HepG2 (cell line): ENCODE results near the gene P2RY6. TPM values are rescaled to one million over a fixed set of nuclear protein-coding genes. Genes with fewer than 3 reads are reported as not detected.

Experiments used
- ATAC-seq: fragments of 200-7000 bp; cut with Tn5 transposase; 3 replicates; pipeline ENCODE4 v1.9.1; 2020; ENCODE audit warnings: mild to moderate bottlenecking, moderate library complexity
- BruUV-seq: library from RNA; stranded (reverse); fragments of 400-500 nt; replicated peaks from 2 replicates; lab custom pipeline; 2021; lab: Mats Ljungman, UMichigan
- CTCF ChIA-PET: fragments of 300-600 bp; formaldehyde crosslinking; extraction: SDS; loops from one replicate; lab custom pipeline; 2021; ENCODE audit warnings: low total read pairs, inconsistent platforms, low intra/inter-chr PET ratio; lab: Yijun Ruan, JAX
- POLR2A ChIA-PET: fragments of 350-600 bp; sonication (Branson Sonifier 250); formaldehyde crosslinking; loops from one replicate; lab custom pipeline; 2020; ENCODE audit warnings: antibody characterized with exemption, inconsistent platforms; lab: Yijun Ruan, JAX
- DNase-seq: peaks from one replicate; pipeline ENCODE4 v3.0.0-alpha.2; 2015; ENCODE audit warnings: low spot score
- FAIRE-seq: peaks from 3 replicates; lab custom pipeline; 2011; peaks lifted over from hg19 to GRCh38; lab: Jason Lieb, UNC
- H2AFZ ChIP-seq: one replicate; pipeline ENCODE4 v1.6.1; 2011; ENCODE audit warnings: low read length, inconsistent platforms
- H3K27ac ChIP-seq: fragments of 300-600 bp; 3 replicates; pipeline ENCODE4 v1.8.0; 2011; ENCODE audit warnings: mixed run types, mild to moderate bottlenecking, mixed read lengths, low read length, inconsistent platforms; ENCODE audit not compliant: insufficient read depth; ENCODE audit errors: extremely low read length
- H3K27me3 ChIP-seq, 2 experiments: fragments of 200-600 bp in 1 of 2; 2 replicates in 1 of 2; 3 replicates in 1 of 2; pipeline versions ENCODE4 v1.6.0 to v1.8.0; 2011; ENCODE audit warnings: low read length in 2 of 2, mild to moderate bottlenecking in 2 of 2, moderate library complexity in 2 of 2, inconsistent platforms in 1 of 2; ENCODE audit not compliant: insufficient read depth in 2 of 2, control insufficient read depth in 1 of 2
- H3K36me3 ChIP-seq, 2 experiments: fragments of 200-600 bp in 1 of 2; replicated peaks in 1 of 2; 2 replicates in 1 of 2; 3 replicates in 1 of 2; pipeline versions ENCODE4 v1.5.1 to v1.8.0; 2011; ENCODE audit warnings: low read length in 2 of 2, inconsistent platforms in 1 of 2; ENCODE audit not compliant: insufficient read depth in 2 of 2, control insufficient read depth in 1 of 2
- H3K4me1 ChIP-seq: 2 replicates; pipeline ENCODE4 v1.5.1; 2012; ENCODE audit warnings: low read length, inconsistent platforms; ENCODE audit not compliant: insufficient read depth
- H3K4me2 ChIP-seq: 2 replicates; pipeline ENCODE4 v1.6.0; 2011; ENCODE audit warnings: low read depth, low read length, inconsistent platforms
- H3K4me3 ChIP-seq, 3 experiments: fragments of 200-600 bp in 1 of 3; sonication (generic), shearing (Covaris generic) in 1 of 3; replicated peaks in 1 of 3; 2 replicates each; pipeline ENCODE4 v1.5.1; 2011 to 2016; ENCODE audit warnings: low read length in 3 of 3, inconsistent platforms in 2 of 3, low read depth in 2 of 3, mild to moderate bottlenecking in 2 of 3, control low read depth in 1 of 3, mixed read lengths in 1 of 3; ENCODE audit not compliant: insufficient read depth in 1 of 3
- H3K79me2 ChIP-seq: one replicate; pipeline ENCODE4 v1.6.1; 2011; ENCODE audit warnings: low read length, inconsistent platforms; ENCODE audit not compliant: insufficient read depth
- H3K9ac ChIP-seq: 2 replicates; pipeline ENCODE4 v1.6.0; 2011; ENCODE audit warnings: mild to moderate bottlenecking, low read depth, low read length, inconsistent platforms; ENCODE audit not compliant: insufficient read depth
- H3K9me3 ChIP-seq: 2 replicates; pipeline ENCODE4 v1.5.1; 2012; ENCODE audit warnings: mild to moderate bottlenecking, low read length
- H4K20me1 ChIP-seq: 2 replicates; pipeline ENCODE4 v1.6.0; 2011; ENCODE audit warnings: inconsistent platforms, mild to moderate bottlenecking, low read length, moderate library complexity; ENCODE audit not compliant: insufficient read depth
- CSRNP2 ChIP-seq: sonication (generic); formaldehyde crosslinking; conservative IDR thresholded peaks from 2 replicates; pipeline ENCODE4 v1.8.0; 2022; ENCODE audit warnings: low read depth, missing genetic modification reagents
- ETV5 ChIP-seq: IDR thresholded peaks from 2 replicates; pipeline ENCODE4 v1.6.1; 2018; ENCODE audit warnings: missing biosample characterization, missing genetic modification reagents, inconsistent platforms, borderline replicate concordance
- KLF16 ChIP-seq, 2 experiments: sonication (generic) in 1 of 2; formaldehyde crosslinking in 1 of 2; IDR thresholded peaks; 2 replicates each; pipeline versions ENCODE4 v1.6.1 to v1.8.0; 2016 to 2023; ENCODE audit warnings: missing genetic modification reagents in 2 of 2, missing compliant biosample characterization in 1 of 2
- NFRKB ChIP-seq: fragments of 450-650 bp; IDR thresholded peaks from 2 replicates; pipeline ENCODE4 v1.6.1; 2017
- U2AF2 ChIP-seq: fragments of 200-400 bp; formaldehyde crosslinking; IDR thresholded peaks from 2 replicates; pipeline ENCODE4 v1.6.1; 2017; ENCODE audit warnings: low read depth, mild to moderate bottlenecking, low read length
- ZFP36L1 ChIP-seq: sonication (generic); formaldehyde crosslinking; IDR thresholded peaks from 2 replicates; pipeline ENCODE4 v1.8.0; 2022; ENCODE audit warnings: mild to moderate bottlenecking, missing genetic modification reagents, moderate library complexity
- ZHX1 ChIP-seq: sonication (generic); formaldehyde crosslinking; IDR thresholded peaks from 2 replicates; pipeline ENCODE4 v1.8.1; 2022; ENCODE audit warnings: low read depth, mild to moderate bottlenecking, missing genetic modification reagents
- ZNF24 ChIP-seq: fragments of 450-650 bp; IDR thresholded peaks from 2 replicates; pipeline ENCODE4 v1.6.1; 2017; ENCODE audit warnings: antibody characterized with exemption, mild to moderate bottlenecking
- WGBS: methylation state at CpG from one replicate; pipeline ENCODE4 v1.1.6; 2017; ENCODE audit warnings: low lambda C conversion rate; 5-methylcytosine and 5-hydroxymethylcytosine counted together
- in situ Hi-C: cut with HindIII; loops from 2 replicates; pipeline ENCODE4 v1.10.0; 2017; ENCODE audit warnings: low pct_unique_long_range_greater_than_20kb; ENCODE audit not compliant: extremely low pct_ligation_motif_present
- intact Hi-C: fragments of 100-400 bp; cut with micrococcal nuclease; formaldehyde crosslinking; loops from one replicate; pipeline ENCODE4 v1.10.0; 2022; ENCODE audit not compliant: unreplicated experiment
- polyA plus RNA-seq, 8 experiments: library from polyadenylated mRNA; depleted of rRNA in 3 of 8; stranded (reverse) in 7 of 8; unstranded in 1 of 8; fragments of >200 nt; fragmentation: Illumina TruSeq in 4 of 8; extraction: Trizol in 4 of 8; gene quantifications; 2 replicates each; pipeline versions ENCODE4 v1.2.1 to v1.2.3, GENCODE V29; 2011 to 2016; ENCODE audit warnings: low read depth in 4 of 8, missing spikeins in 1 of 8, mixed read lengths in 1 of 8; ENCODE audit not compliant: insufficient read depth in 1 of 8
- total RNA-seq, 5 experiments: library from RNA; depleted of rRNA; stranded (reverse); fragments of >200 nt; fragmentation: Illumina TruSeq; extraction: Trizol; gene quantifications; 2 replicates each; pipeline ENCODE4 v1.2.3, GENCODE V29; 2016; ENCODE audit warnings: low read depth in 1 of 5
- TF ChIP-seq, protein P1 (sequence below): sonication (generic); formaldehyde crosslinking; IDR thresholded peaks from 2 replicates; pipeline ENCODE4 v1.5.1; 2020; ENCODE audit warnings: missing genetic modification reagents, mild to moderate bottlenecking, borderline replicate concordance
- TF ChIP-seq, protein P2 (sequence below): IDR thresholded peaks from 2 replicates; pipeline ENCODE4 v1.6.1; 2018; ENCODE audit warnings: missing genetic modification reagents

Gene P2RY6
- total and polyA plus RNA-seq, 2 of the 13 experiments (the other 11 are each of a cell fraction or from before 2014, with no cell fraction given) = 0.09 to 0.29 TPM

DNA sequence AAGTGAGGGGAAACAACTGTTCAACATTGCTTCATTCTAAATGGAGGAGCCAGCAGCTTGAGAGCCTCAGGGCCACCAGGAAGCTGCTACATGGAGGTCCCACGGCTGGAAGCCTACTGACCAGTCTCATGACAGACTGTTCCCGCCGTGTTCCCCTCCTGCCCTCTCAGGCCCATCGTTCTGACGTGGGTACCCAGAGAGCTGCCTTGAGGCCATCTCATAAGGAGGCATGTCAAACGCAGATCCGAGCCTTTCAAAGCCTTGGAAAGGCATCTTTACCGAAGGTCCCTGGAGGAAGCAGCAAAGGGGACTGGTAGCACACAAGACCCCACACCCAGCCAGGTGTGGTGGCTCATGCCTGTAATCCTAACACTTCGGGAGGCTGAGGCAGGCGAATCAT is 27.6 kb downstream of the P2RY6 start (continued):
- TF ChIP-seq ZFP36L1 (CRISPR knock-in tag) (no peak), NFRKB (no peak)
- TF ChIP-seq, protein P1, sequence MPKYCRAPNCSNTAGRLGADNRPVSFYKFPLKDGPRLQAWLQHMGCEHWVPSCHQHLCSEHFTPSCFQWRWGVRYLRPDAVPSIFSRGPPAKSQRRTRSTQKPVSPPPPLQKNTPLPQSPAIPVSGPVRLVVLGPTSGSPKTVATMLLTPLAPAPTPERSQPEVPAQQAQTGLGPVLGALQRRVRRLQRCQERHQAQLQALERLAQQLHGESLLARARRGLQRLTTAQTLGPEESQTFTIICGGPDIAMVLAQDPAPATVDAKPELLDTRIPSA (CRISPR knock-in tag) = no peak

DNA sequence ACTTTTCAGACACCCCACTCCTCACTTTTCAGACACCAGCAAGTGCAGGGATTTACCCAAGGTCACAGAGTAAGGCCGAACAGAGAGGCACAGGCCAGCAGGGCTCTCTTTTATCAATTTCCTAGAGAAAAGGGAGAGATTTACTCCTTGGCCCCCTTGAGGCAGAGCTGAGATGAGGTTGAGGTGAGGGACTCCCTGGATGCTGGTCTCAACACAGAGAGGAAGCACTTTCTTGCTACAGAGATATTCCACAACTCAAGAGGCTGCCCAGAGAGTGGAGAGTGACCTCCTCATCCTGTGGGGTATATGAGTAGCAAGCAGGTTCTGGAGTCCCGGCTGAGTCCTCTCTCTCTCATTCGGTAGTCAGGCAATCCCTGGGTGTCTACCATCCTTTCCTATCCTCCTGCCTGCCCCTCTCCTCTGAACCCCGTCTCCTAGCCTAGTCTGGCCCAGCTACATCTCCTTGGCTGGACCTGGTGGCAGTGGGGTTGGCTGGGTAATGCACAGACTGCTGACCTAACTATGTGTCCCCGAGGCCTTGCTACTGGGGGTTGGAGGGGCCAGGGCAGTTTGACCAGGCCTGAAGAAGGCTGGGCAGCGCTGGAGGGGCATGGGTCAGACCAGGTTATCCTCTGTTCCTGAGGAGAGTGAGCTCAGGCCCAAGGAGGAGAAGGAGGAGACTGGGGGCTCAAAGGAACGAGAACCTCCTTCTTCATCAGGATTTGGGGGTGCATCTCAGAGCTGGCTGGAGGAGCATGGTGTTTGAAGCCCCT is 34.1 kb downstream of the P2RY6 start:
- Histone ChIP-seq H3K9ac (0 out of 2 replicates have a peak overlapping the region, but pooled peaks have one; percentile 33), H3K4me1 (peaks cover 32% of the 10 kb centered on the region), H2AFZ (peak overlapping the region; percentile 58), H3K79me2 (peaks cover 18% of the 10 kb centered on the region), H3K4me2 (peak overlapping the region; percentile 96), H3K9me3 (no peaks in the 10 kb centered on the region), H3K27ac (no peak overlapping the region), H4K20me1 (no peaks in the 10 kb centered on the region; the same call in 1 of the 2 replicates), H3K27me3 (peaks cover 0 to 10% of the 10 kb centered on the region in 2 experiments; a peak in 2 of 5 replicates), H3K4me3 (peak overlapping the region in 2 of 3 experiments; percentile 48 to 85; a peak in 3 of 6 replicates), H3K36me3 (no peaks in the 10 kb centered on the region; a peak in 1 of 5 replicates)
- ATAC-seq (no peak), DNase-seq (no peak), FAIRE-seq (no peak)
- ChIA-PET CTCF (interaction anchor here (1.5 to 2.9 kb wide), 4 partner anchors 25 to 88 kb away, joined by 6 to 90 read pairs (median 7); no protein-coding TSS in a partner anchor), POLR2A (interaction anchor here (1.1 to 6.2 kb wide), 6 partner anchors 10 to 45 kb away, joined by 5 to 205 read pairs (median 6); partner anchors contain the start of gene P2RY6)
- intact Hi-C loops = no loop called here
- in situ Hi-C loops = loop anchor here (5.0 kb wide), 1 partner anchor 36 kb away; no protein-coding TSS in a partner anchor
- no TSS peak for BruUV-seq
- 28% methylated on average over 7 of the region's 7 CpGs for WGBS
- TF ChIP-seq CSRNP2 (CRISPR knock-in tag) = no peak
- TF ChIP-seq, protein P2, sequence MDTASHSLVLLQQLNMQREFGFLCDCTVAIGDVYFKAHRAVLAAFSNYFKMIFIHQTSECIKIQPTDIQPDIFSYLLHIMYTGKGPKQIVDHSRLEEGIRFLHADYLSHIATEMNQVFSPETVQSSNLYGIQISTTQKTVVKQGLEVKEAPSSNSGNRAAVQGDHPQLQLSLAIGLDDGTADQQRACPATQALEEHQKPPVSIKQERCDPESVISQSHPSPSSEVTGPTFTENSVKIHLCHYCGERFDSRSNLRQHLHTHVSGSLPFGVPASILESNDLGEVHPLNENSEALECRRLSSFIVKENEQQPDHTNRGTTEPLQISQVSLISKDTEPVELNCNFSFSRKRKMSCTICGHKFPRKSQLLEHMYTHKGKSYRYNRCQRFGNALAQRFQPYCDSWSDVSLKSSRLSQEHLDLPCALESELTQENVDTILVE = no peak
- TF ChIP-seq ZHX1 = no peak
- no peak for TF ChIP-seq U2AF2
- no peak for TF ChIP-seq ETV5
- no peak for TF ChIP-seq ZNF24
- no peak for TF ChIP-seq KLF16 (CRISPR knock-in tag; IDR thresholded peaks at IDR 0.05)
